ENCODE measurements around the gene PTCH2.

The PTCH2 gene, protein sequence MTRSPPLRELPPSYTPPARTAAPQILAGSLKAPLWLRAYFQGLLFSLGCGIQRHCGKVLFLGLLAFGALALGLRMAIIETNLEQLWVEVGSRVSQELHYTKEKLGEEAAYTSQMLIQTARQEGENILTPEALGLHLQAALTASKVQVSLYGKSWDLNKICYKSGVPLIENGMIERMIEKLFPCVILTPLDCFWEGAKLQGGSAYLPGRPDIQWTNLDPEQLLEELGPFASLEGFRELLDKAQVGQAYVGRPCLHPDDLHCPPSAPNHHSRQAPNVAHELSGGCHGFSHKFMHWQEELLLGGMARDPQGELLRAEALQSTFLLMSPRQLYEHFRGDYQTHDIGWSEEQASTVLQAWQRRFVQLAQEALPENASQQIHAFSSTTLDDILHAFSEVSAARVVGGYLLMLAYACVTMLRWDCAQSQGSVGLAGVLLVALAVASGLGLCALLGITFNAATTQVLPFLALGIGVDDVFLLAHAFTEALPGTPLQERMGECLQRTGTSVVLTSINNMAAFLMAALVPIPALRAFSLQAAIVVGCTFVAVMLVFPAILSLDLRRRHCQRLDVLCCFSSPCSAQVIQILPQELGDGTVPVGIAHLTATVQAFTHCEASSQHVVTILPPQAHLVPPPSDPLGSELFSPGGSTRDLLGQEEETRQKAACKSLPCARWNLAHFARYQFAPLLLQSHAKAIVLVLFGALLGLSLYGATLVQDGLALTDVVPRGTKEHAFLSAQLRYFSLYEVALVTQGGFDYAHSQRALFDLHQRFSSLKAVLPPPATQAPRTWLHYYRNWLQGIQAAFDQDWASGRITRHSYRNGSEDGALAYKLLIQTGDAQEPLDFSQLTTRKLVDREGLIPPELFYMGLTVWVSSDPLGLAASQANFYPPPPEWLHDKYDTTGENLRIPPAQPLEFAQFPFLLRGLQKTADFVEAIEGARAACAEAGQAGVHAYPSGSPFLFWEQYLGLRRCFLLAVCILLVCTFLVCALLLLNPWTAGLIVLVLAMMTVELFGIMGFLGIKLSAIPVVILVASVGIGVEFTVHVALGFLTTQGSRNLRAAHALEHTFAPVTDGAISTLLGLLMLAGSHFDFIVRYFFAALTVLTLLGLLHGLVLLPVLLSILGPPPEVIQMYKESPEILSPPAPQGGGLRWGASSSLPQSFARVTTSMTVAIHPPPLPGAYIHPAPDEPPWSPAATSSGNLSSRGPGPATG

DNA sequence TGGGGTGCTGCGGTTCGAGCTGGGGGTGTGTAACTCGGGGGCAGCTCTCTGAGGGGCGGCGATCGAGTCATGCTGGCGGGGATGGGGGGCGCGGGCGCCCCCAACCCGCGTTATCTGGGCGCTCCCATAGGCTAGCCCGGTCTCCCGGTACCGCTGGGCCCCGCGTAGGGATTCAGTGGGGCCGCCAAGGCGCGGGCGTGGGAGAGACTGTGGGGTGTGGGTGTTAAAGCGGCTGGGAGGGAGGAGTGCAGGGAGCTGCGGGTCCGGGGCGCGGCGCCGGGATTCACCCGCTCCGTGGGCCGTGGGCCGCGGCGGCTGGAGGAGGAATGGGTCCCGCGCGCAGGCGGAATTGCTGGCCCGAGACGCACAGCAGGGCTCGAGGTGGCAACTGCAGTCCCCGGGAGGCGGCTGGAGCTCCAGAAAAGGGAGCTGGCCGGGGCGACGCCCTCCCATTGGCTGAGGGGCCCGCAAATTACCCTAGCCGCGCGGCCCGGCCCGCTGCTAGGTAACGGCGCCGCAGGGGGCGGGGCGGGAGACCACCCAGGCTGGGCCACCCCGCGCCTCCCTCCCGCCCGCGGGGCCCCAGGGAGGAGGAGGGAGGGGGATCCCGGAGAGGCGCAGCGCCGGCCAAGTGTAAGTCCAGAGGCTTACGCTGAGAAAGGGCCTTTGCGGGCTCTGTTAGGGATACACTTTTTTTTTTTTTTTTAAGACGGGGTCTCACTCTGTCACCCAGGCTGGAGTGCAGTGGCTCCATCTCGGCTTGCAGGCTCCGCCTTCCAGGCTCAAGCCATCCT is at the start of gene PTCH2:
Gene PTCH2 (minus strand): TSS at position 392 of the 794 bp plus-strand sequence. CDS start 321 bp downstream, at position 71.
- DNase-seq (ENCODE audit: low read depth, low spot score) = no peak

DNA sequence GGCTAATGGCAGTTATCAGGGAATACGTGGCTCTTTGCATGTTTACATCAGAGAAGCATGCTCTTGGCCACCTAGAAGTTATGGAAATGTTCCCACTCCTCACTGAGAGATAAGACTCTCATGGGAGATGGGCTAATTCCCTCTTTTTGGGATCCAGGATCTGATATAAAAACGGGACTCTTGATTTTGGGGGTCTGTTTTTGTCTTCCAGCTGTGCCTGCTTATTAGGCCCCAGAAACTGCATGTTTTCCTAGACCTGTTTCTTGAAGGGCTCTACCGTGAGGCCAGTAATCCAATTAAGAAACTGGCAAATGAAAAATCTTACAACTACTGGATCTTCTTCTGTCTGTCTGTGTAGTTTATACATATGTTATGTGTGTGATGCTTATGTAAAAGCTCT is 47.0 kb upstream of the PTCH2 start:
- DNase-seq (ENCODE audit: low read depth, low spot score) = no peak

DNA sequence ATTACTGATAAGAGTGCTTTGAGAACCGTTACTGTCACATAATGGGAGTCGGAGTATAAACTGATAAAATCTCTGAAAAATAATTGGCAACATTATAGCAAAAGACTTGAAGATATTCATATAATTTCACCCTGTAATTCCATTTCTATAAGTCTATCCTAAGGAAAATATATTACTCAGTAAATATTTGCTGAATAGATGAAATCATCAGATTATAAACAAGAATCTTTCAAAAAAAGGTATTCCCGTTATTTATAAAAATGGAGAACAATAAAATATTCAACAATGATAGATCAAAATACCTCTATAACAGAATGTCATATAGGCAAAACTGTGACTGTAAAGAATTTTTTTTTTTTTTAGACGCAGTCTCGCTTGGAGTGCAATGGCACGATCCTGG is 42.4 kb upstream of the PTCH2 start:
- no peak for DNase-seq (ENCODE audit: low read depth, low spot score)

DNA sequence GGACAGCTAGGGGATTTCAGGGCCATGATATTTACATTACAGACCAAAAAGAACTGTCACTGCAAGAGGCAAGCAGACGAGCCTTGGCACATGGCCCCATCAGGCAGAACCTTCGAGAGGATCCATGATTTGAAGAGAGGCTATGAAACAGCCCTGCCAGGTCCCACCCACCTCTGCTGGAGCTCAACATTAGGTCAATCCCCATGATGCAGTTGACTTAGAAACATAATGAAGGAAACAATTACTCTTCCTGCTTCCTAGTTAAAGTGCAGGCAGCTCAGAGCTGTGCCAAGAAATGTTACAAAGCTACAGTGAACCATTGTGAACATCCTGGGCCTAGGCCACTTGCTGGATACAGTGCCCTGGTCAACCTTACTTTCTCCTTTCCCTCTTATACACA is 41.7 kb upstream of the PTCH2 start:
- no peak for DNase-seq (ENCODE audit: low read depth, low spot score)

DNA sequence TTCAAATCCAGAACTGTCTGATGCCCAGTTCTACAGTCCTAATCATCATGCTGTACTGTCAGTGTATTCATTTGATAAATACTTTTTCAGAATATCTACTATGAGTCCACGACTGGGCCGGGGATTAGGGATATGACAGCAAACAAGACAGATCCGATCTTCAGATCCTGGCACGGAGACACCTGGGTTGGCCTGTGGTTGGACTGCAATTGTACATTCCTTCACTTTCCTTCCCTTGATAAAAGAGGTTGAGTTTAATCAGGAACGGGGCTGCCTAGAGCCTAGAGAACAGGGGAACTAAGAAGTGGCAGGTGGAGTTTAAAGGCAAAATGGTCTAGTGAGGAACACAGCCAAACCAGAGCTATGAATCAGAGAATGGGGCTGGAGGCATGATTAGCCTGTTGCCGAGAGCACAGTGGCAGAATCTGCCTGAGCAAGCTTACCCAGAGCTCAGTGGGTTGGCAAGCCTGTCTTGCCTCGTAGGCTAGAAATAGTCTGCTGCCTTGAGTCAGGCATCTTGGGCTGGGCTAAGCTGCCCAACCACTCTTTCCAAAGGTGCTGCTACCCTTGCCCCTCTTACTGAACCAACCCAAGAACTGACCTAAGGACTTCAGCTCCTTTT is 38.1 kb upstream of the PTCH2 start:
- no peak for DNase-seq (ENCODE audit: low read depth, low spot score)

DNA sequence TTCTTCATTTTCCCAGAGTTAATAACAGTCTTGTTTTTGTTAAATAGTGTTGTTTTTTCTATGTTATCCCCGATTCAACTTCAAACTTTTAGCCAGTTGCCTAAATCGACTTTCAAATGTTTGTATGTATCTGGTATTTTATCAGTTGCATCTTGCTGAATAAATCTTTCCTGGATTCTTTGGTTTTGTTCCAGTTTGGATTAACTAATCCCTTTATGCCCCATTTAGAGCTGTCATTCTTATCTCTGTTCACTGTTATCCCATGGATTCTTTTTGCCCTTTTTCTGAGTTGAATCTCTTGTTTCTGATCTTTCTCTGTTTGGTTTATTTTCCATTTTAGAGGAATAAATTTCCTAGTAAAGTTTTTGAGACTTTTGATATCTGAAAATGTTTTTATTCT is 31.1 kb upstream of the PTCH2 start:
- no peak for DNase-seq (ENCODE audit: low read depth, low spot score)

DNA sequence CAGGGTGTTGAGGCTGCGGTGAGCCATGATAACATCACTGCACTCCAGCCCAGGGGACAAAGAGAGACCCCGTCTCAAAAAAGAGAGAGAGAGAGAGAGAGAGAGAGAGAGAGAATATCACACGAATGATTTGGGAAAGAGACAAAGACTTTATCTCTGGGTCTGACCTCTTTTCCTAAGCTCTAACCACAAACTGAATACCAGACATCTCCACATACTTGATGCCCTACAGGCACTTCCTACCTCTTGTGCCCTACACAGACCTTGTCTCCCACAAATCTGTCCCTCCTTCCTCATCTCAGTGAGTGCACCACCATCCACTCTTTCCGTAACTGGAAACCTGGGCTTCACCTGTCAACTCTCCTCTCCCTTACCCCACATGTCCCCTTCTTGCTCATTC is 27.0 kb upstream of the PTCH2 start:
- no peak for DNase-seq (ENCODE audit: low read depth, low spot score)

DNA sequence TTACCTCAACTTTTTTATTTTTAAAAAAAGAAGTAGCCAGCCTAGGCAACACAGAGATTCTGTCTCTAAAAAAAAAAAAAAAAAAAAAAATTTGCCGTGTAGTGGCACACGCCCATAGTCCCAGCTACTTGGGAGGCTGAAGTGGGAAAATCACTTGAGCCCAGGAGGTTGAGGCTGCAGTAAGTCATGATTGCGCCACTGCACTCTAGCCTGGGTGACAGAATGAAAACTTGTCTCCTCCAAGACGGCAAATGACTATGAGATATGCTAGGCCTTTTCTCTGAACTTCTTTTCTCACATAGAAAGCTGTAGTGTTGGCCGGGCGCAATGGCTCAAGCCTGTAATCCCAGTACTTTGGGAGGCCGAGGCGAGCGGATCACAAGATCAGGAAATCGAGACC is 24.7 kb upstream of the PTCH2 start:
- no peak for DNase-seq (ENCODE audit: low read depth, low spot score)

DNA sequence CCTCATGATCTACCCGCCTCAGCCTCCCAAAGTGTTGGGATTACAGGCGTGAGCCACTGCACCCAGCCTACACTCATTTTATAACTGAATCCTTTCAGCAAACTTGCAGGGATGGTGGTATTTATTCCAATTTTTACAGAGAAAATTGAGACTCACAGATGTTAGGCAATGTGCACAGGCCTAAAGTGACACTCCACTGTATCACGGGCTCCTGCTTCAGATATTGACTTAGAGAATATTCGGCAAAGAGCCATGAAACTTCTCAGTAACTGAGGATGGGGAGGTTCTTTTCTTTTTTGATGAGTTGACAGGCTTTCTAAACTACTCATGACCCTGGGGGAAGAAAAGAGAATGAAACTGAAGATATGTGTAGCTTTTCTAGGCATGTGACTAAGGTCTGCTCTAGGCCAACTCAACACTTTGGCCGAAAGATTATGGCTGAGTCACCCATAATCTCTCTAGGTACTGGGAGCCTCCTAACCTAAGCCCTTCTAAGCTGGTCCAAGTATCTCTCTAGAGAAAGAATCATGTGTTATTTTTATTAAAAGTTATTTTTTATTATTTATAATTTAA is 19.9 kb upstream of the PTCH2 start:
- DNase-seq (ENCODE audit: low read depth, low spot score) = no peak

DNA sequence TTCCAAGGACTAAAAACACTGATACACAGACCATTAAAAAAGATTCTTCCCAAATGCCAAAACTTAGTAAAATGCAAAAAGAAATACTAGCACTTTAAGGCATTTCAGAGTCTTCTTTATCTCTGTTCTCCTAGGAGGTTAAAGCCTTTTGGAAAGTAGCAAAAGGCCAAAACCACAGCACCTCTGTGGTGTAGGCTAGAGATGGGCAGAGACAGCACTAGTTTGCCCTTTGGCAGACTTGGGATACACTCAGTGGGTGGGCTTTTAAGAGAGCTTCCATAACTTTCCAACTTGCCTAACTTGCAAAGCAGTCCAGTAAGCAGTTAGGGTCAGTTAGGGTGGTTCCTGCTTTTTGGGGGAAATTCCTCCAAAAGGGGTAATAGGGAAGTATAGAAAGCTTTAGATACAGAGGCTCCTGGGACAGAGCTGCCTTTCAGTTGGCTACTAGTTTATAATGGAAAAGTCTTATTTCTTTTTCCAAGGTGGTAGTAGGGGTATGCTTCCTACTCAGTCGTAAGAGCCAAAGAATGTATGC is 17.9 kb upstream of the PTCH2 start:
- no peak for DNase-seq (ENCODE audit: low read depth, low spot score)

DNA sequence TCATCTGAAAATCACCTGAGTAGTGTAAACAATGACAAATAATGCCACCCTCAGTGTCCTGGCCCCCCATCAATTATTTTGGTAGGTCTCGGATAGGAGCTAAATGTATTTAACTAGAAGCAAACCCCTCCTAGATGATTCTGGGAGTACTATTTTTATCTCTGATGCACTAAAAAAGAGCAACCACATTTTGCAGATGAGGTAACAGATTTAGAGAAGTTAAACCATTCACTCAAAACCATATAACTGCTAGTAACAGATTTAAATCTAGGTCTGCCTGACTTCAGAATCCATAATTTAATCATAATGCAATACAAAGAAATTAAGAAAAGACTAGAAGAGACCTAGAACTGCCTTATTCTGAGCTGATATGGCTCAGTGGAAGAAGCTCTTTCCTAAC is 17.3 kb upstream of the PTCH2 start:
- DNase-seq (ENCODE audit: low read depth, low spot score) = no peak

DNA sequence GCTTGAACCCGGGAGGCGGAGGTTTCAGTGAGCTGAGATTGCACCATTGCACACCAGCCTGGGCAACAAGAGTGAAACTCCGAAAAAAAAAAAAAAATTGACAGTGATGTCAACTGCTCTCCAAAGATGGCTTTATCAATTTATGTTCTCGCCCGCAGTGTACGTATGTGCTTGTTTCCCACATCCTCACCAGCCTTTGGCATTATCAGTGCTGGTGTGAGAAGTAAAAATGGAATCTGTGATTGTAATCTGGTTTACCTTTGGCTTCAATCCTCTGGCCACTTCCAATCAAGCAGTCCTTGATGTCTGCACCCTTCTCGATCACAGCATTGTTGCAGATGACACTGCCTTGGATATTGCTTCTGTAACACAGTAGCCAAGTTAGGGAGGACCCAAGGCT is 14.4 kb upstream of the PTCH2 start:
- DNase-seq (ENCODE audit: low read depth, low spot score) = no peak

DNA sequence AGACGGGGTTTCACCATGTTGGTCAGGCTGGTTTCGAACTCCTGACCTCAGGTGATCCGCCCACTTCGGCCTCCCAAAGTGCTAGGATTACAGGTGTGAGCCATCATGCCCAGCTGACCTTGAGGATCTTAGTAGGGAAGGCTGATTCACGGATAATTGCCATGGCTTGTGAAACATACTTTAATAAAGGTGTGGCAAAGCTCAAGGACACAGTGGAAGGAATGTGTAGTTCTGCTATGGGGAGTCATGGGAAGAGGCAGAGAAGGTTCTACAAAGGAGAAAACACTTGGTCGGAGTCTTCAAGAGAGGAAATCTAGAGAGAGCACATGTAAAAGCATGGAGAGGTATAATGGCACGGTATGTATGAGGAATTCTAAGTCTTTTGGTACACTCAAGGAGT is 12.7 kb upstream of the PTCH2 start:
- no peak for DNase-seq (ENCODE audit: low read depth, low spot score)

DNA sequence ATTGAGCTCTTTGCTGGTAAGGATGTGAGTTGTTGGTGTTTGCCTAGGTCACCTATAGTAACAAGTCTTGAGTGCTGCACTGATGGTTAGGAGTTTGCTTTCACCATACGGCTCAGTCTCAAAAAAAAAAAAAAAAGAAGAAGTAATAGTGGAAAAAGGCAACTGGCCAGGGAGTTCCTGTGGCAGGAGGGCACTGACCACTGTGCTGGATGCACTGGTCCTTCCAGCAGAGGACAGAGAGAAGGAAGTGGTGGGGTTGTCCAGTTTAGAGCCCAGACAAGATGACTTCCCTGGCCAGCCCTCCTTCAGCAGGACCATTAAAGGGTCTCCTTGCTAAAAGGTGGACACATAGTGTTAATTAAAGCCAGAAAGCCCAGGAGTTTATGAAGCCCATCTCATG is 11.9 kb upstream of the PTCH2 start:
- no peak for DNase-seq (ENCODE audit: low read depth, low spot score)

DNA sequence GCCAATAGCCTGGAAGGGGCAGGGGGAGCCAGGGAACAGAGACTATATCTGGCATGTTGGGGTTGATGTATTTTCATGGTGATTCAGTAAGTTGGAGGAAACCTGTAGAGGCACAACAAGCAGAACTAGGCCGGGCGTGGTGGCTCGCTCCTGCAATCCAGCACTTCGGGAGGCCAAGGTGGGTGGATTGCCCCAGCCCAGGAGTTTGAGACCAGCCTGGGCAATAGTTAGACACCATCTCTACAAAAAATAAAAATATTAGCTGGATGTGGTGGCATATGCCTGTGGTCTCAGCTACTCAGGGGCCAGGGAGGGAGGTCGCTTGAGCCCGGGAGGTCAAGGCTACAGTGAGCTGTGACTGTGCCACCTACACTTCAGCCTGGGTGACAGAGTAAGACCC is 10.1 kb upstream of the PTCH2 start:
- DNase-seq (ENCODE audit: low read depth, low spot score) = no peak

DNA sequence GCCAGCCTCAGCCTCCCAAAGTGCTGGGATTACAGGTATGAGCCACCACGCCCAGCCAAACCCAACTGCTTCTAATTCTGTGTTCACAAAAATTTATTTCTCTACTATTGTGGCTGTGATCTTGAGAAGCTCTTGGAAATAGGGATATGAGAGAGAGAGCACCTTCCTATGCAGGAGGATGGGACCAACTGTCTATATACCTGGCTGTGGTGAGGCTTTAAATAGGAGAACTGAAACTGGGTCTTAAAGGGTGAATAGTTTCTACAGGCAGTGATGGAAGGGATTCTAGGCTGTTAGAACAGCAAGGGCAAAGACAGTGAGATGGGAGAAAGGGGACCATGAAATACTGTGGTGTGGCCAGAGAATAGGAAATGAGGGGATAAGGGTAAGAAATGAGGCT is 8.3 kb upstream of the PTCH2 start:
- no peak for DNase-seq (ENCODE audit: low read depth, low spot score)

DNA sequence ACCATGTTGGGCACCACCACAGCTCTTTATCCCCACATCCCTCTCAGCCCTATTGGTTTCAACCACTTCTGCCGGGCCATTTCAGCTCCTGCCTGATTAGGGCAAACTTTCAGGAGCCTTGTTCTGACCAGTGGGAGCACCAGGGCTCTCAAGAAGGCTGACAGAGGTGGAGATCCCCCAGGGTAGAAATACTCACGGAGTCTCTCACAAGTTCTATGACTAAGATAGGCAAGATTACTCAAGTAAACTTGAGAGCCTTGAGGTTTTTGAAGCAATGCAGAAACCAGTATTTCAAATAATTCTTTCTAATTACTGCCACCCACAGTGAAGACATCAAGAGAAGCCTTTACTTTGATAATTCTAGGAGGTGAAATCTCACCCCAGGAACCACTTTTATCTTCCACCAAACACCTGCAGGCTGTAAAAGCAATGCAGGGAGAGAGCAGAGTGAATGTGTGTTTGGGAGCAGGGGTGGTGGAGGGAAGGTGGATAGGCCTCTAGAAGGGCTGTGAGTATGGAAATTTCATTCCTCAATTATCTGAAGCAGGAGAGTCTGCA is 6.6 kb upstream of the PTCH2 start:
- DNase-seq (ENCODE audit: low read depth, low spot score) = no peak

DNA sequence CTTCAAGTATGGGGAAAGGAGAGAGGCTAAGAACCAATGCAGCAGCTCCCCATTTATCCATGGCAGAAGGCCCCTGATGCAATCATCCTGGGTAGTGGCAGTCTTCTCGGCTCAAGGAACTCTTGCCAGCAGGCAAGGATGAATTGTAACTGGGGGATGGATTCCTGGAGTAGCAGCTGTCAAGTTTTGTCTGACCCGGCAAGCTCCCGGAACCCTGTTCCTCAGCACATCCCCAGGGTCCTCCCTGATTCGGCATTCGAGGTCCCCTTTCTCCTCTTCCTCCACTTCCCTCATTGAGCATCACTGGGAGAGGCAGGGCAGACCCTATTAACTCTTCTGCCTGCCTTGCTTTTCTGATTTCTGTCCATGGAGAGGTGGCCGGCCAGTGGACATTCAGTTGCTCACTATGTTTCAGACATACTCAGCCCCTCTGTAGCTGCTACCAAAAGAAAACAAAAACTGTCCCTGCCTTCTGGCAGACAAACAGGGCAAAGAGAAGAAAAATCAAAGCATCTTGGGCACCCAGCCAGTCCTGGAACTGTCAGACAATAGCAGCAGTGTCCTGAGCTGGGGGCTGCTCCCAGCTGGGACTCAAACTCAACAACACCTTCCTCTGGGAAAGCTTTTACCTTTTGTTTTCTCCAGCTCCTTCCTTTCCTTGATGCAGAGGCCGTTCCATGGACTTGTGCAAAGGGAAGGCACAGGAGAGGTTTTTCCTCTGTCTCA is 5.6 kb upstream of the PTCH2 start:
- DNase-seq (ENCODE audit: low read depth, low spot score) = no peak

DNA sequence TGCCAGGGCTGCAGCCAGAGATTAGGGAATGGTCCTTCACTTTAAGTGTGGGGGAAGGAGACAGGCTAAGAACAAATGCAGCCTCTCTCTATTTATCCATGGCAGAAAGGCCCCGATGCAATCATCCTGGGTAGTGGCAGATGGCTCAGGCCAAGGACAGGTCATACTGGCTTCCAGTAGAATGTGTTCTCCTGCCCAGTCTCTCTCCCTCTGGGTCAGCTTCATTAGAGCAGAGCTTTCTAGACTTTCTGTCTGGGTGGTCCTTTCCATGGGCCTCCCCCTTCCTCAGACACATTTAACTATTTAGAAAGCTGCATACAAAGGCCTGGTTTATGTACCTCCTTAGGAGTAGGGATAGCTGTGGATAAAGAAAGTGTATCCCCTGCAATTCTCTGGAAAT is 4.8 kb upstream of the PTCH2 start:
- no peak for DNase-seq (ENCODE audit: low read depth, low spot score)
